SK-N-SH treated with all-trans-retinoic acid at 6 μM for 48 hours (cell line): Measurements from ENCODE around the gene FLRT2.

Experiments
- ATAC-seq: fragments of 200-7000 bp; cut with Tn5 transposase; 3 replicates; pipeline ENCODE4 v1.9.1; 2020; ENCODE audit warnings: mild to moderate bottlenecking, moderate library complexity
- ARNTL ChIP-seq: fragments of 450-650 bp; formaldehyde crosslinking; IDR thresholded peaks from 2 replicates; pipeline ENCODE4 v1.5.0; 2020; ENCODE audit warnings: low read depth, mild to moderate bottlenecking, moderate library complexity, borderline replicate concordance
- BACH2 ChIP-seq: fragments of 250-450 bp; sonication (Bioruptor Pico); IDR thresholded peaks from 2 replicates; pipeline ENCODE4 v1.9.0; 2021; ENCODE audit warnings: mild to moderate bottlenecking, borderline replicate concordance
- CREB5 ChIP-seq: fragments of 250-450 bp; sonication (Bioruptor Pico); IDR thresholded peaks from 2 replicates; pipeline ENCODE4 v1.5.1; 2020; ENCODE audit warnings: low read depth, mild to moderate bottlenecking, moderate library complexity
- CSDC2 ChIP-seq: fragments of 250-450 bp; sonication (Bioruptor Pico); IDR thresholded peaks from 2 replicates; pipeline ENCODE4 v1.5.0; 2020; ENCODE audit warnings: mild to moderate bottlenecking, moderate library complexity
- CSRNP3 ChIP-seq: fragments of 250-450 bp; sonication (Bioruptor Pico); IDR thresholded peaks from 2 replicates; pipeline ENCODE4 v1.5.1; 2021; ENCODE audit warnings: mild to moderate bottlenecking, moderate library complexity
- ESRRG ChIP-seq: fragments of 250-450 bp; sonication (Bioruptor Pico); IDR thresholded peaks from 2 replicates; pipeline ENCODE4 v1.6.1; 2021; ENCODE audit warnings: mild to moderate bottlenecking
- GLIS3 ChIP-seq: fragments of 250-450 bp; sonication (Bioruptor Pico); IDR thresholded peaks from 2 replicates; pipeline ENCODE4 v1.5.0; 2020; ENCODE audit warnings: mild to moderate bottlenecking, moderate library complexity
- ISL1 ChIP-seq: fragments of 250-450 bp; sonication (Bioruptor Pico); IDR thresholded peaks from 2 replicates; pipeline ENCODE4 v2.1.2; 2022; ENCODE audit warnings: mild to moderate bottlenecking, moderate library complexity
- OSR1 ChIP-seq: fragments of 250-450 bp; sonication (Bioruptor Pico); IDR thresholded peaks from 2 replicates; pipeline ENCODE4 v1.8.0; 2022; ENCODE audit warnings: moderate library complexity, mild to moderate bottlenecking, inconsistent platforms
- PATZ1 ChIP-seq: fragments of 250-450 bp; sonication (Bioruptor Pico); IDR thresholded peaks from 2 replicates; pipeline ENCODE4 v1.8.0; 2020; ENCODE audit warnings: mild to moderate bottlenecking, moderate library complexity, borderline replicate concordance
- POU6F1 ChIP-seq: fragments of 250-450 bp; sonication (Bioruptor Pico); IDR thresholded peaks from 2 replicates; pipeline ENCODE4 v1.8.0; 2021; ENCODE audit warnings: low read depth, mild to moderate bottlenecking, moderate library complexity, borderline replicate concordance
- PPARA ChIP-seq: fragments of 250-450 bp; sonication (Bioruptor Pico); IDR thresholded peaks from 2 replicates; pipeline ENCODE4 v1.5.0; 2020; ENCODE audit warnings: mild to moderate bottlenecking, borderline replicate concordance
- RARB ChIP-seq: fragments of 250-450 bp; sonication (Bioruptor Pico); IDR thresholded peaks from 2 replicates; pipeline ENCODE4 v1.8.0; 2021; ENCODE audit warnings: mild to moderate bottlenecking, moderate library complexity
- SNAI2 ChIP-seq: fragments of 250-450 bp; sonication (Bioruptor Pico); IDR thresholded peaks from 2 replicates; pipeline ENCODE4 v1.5.0; 2020; ENCODE audit warnings: mild to moderate bottlenecking, moderate library complexity
- TCF4 ChIP-seq: fragments of 250-450 bp; sonication (Bioruptor Pico); IDR thresholded peaks from 2 replicates; pipeline ENCODE4 v1.8.0; 2021; ENCODE audit warnings: mild to moderate bottlenecking, moderate library complexity, borderline replicate concordance
- TOX ChIP-seq: fragments of 250-450 bp; sonication (Bioruptor Pico); IDR thresholded peaks from 2 replicates; pipeline ENCODE4 v1.8.0; 2021; ENCODE audit warnings: mild to moderate bottlenecking, moderate library complexity, borderline replicate concordance
- TSHZ2 ChIP-seq: fragments of 250-450 bp; sonication (Bioruptor Pico); IDR thresholded peaks from 2 replicates; pipeline ENCODE4 v1.5.0; 2020; ENCODE audit warnings: mild to moderate bottlenecking, moderate library complexity
- ZC3H10 ChIP-seq: fragments of 250-450 bp; sonication (Bioruptor Pico); IDR thresholded peaks from 2 replicates; pipeline ENCODE4 v1.5.1; 2021; ENCODE audit warnings: mild to moderate bottlenecking, moderate library complexity
- ZFP3 ChIP-seq: fragments of 250-450 bp; sonication (Bioruptor Pico); IDR thresholded peaks from 2 replicates; pipeline ENCODE4 v1.5.0; 2020; ENCODE audit warnings: mild to moderate bottlenecking, moderate library complexity
- ZFP30 ChIP-seq: fragments of 450-650 bp; formaldehyde crosslinking; IDR thresholded peaks from 2 replicates; pipeline ENCODE4 v1.5.0; 2022; ENCODE audit warnings: mild to moderate bottlenecking, moderate library complexity
- ZNF565 ChIP-seq: fragments of 450-650 bp; formaldehyde crosslinking; conservative IDR thresholded peaks from 2 replicates; pipeline ENCODE4 v1.5.0; 2020; ENCODE audit warnings: low read depth, mild to moderate bottlenecking, moderate library complexity
- ZNF70 ChIP-seq: fragments of 450-650 bp; formaldehyde crosslinking; IDR thresholded peaks from 2 replicates; pipeline ENCODE4 v1.5.0; 2020; ENCODE audit warnings: mild to moderate bottlenecking, moderate library complexity
- ZNF8 ChIP-seq: fragments of 450-650 bp; formaldehyde crosslinking; IDR thresholded peaks from 2 replicates; pipeline ENCODE4 v1.5.0; 2020; ENCODE audit warnings: mild to moderate bottlenecking, moderate library complexity

FLRT2 gene

GRCh38 chr14:85542623-85543022 is 12.7 kb downstream of the FLRT2 start:
- no peak for ATAC-seq
- TF ChIP-seq ARNTL (CRISPR knock-in tag) = no peak
- TF ChIP-seq CSRNP3 (CRISPR knock-in tag) = no peak
- no peak for TF ChIP-seq GLIS3 (CRISPR knock-in tag)
- no peak for TF ChIP-seq ZNF70 (CRISPR knock-in tag)
- TF ChIP-seq ZFP3 (CRISPR knock-in tag) = no peak
- TF ChIP-seq ESRRG (CRISPR knock-in tag) = no peak
- no peak for TF ChIP-seq PPARA (CRISPR knock-in tag)
- no peak for TF ChIP-seq ISL1 (CRISPR knock-in tag)
- no peak for TF ChIP-seq BACH2 (CRISPR knock-in tag)
- TF ChIP-seq ZNF8 (CRISPR knock-in tag) = no peak
- no peak for TF ChIP-seq ZC3H10 (CRISPR knock-in tag)
- no peak for TF ChIP-seq TOX (CRISPR knock-in tag)
- no peak for TF ChIP-seq PATZ1 (CRISPR knock-in tag)
- TF ChIP-seq ZNF565 (CRISPR knock-in tag) = no peak
- no peak for TF ChIP-seq CSDC2 (CRISPR knock-in tag)
- TF ChIP-seq RARB (CRISPR knock-in tag) = no peak
- no peak for TF ChIP-seq CREB5 (CRISPR knock-in tag)
- TF ChIP-seq TCF4 = no peak
- no peak for TF ChIP-seq TSHZ2
- no peak for TF ChIP-seq SNAI2

- no peak for ATAC-seq
- TF ChIP-seq ZFP30 = no peak
- TF ChIP-seq CSDC2 (CRISPR knock-in tag) = no peak
- no peak for TF ChIP-seq ARNTL (CRISPR knock-in tag)
- no peak for TF ChIP-seq RARB (CRISPR knock-in tag)
- TF ChIP-seq OSR1 (CRISPR knock-in tag) = no peak
- TF ChIP-seq ZC3H10 (CRISPR knock-in tag) = no peak
- no peak for TF ChIP-seq GLIS3 (CRISPR knock-in tag)
- no peak for TF ChIP-seq POU6F1 (CRISPR knock-in tag)
- TF ChIP-seq ESRRG (CRISPR knock-in tag) = no peak
Observed at GRCh38 chr14:85545738-85546137, 15.8 kb downstream of the FLRT2 start.

- no peak for ATAC-seq
- TF ChIP-seq POU6F1 (CRISPR knock-in tag) = no peak
- TF ChIP-seq, all 23 proteins: peak for 0
Observed at GRCh38 chr14:85546390-85546789, 16.4 kb downstream of the FLRT2 start.
